Measurements from ENCODE around the gene LYPD6B.

DNA sequence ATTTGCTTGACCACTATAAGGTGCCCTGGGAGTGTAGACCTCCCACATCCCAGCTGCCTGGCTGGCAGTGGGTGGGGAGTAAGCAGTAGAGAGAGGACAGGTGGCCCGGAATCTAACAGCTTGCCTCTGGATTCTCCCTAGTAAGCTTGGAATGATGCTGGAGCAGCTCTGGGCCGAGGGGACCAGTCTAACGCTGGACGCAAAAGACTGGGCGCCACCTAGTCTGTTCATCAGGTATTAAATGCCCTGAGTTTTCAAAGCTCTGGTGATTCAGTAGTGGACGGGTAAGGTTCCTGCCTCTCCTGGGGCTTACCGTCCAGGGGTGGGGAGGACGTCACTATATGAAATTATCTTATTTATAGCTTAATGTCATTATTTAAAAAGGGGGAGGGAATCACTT lies 648 bp upstream of the LYPD6B start:
- TF ChIP-seq, protein P1, sequence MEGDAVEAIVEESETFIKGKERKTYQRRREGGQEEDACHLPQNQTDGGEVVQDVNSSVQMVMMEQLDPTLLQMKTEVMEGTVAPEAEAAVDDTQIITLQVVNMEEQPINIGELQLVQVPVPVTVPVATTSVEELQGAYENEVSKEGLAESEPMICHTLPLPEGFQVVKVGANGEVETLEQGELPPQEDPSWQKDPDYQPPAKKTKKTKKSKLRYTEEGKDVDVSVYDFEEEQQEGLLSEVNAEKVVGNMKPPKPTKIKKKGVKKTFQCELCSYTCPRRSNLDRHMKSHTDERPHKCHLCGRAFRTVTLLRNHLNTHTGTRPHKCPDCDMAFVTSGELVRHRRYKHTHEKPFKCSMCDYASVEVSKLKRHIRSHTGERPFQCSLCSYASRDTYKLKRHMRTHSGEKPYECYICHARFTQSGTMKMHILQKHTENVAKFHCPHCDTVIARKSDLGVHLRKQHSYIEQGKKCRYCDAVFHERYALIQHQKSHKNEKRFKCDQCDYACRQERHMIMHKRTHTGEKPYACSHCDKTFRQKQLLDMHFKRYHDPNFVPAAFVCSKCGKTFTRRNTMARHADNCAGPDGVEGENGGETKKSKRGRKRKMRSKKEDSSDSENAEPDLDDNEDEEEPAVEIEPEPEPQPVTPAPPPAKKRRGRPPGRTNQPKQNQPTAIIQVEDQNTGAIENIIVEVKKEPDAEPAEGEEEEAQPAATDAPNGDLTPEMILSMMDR (IDR thresholded peaks at IDR 0.05; ENCODE audit: poor library complexity), result peak; percentile 26
- TF ChIP-seq EZH2 (IDR thresholded peaks at IDR 0.05; ENCODE audit: borderline replicate concordance), result no peak

Data from hepatocyte (in vitro differentiated cells).